Epithelial cell of esophagus (primary cell): ENCODE data around the gene ARL11.

ENCODE experiments used
- DNase-seq: peaks from one replicate; pipeline ENCODE4 v3.0.0; 2010; ENCODE audit warnings: low read depth
- H3K4me3 ChIP-seq: 2 replicates; pipeline ENCODE4 v1.5.1; 2011; ENCODE audit warnings: mild to moderate bottlenecking, low read length, control low read depth
- CTCF ChIP-seq: IDR thresholded peaks from 2 replicates; pipeline ENCODE4 v1.5.1; 2011; ENCODE audit warnings: low read depth, mild to moderate bottlenecking, low read length, control low read depth, inconsistent platforms; ENCODE audit not compliant: insufficient read depth; ENCODE audit errors: missing control alignments

The ARL11 gene

GRCh38 chr13:49627831-49628652 is at the start of gene ARL11:
TSS of gene ARL11 (plus strand) at chr13:49628507. CDS start at chr13:49630448, 1,941 bp downstream.
- TF ChIP-seq CTCF, result no peak
- no peak within 1 kb of the TSS for H3K4me3 ChIP-seq
- DNase-seq, result peak; percentile 72

GRCh38 chr13:49579501-49579900 is 48.8 kb upstream of the ARL11 start:
- no peak for TF ChIP-seq CTCF
- H3K4me3 ChIP-seq, result no peak overlapping the region
- DNase-seq, result peak; percentile 34

GRCh38 chr13:49580980-49581680 is 47.2 kb upstream of the ARL11 start:
- peak; percentile 56 for DNase-seq
- TF ChIP-seq CTCF, result no peak
- no peak overlapping the region for H3K4me3 ChIP-seq

- no peak for TF ChIP-seq CTCF
- H3K4me3 ChIP-seq, result peak overlapping the region; percentile 73
- DNase-seq, result peak; percentile 21
Measured at GRCh38 chr13:49584771-49585182, 43.5 kb upstream of the ARL11 start.

- DNase-seq, result peak; percentile 64
- TF ChIP-seq CTCF, result no peak
- H3K4me3 ChIP-seq, result peak within 1 kb of the TSS; percentile 73
Measured at GRCh38 chr13:49585220-49586157, 42.8 kb upstream of the ARL11 start, which contains the start of gene RCBTB1. TSS of gene RCBTB1 (minus strand) at chr13:49585558. CDS start at chr13:49567279, 18,279 bp downstream.

- H3K4me3 ChIP-seq, result no peak overlapping the region
- peak; percentile 8 for DNase-seq
- no peak for TF ChIP-seq CTCF
Measured at GRCh38 chr13:49586717-49587116, 41.6 kb upstream of the ARL11 start.
